Parathyroid adenoma (tissue), 2 donors: Measurements from ENCODE around the gene KRR1.

Source experiments
- H2AFZ ChIP-seq: fragments of 300-600 bp; sonication (generic); one replicate; pipeline ENCODE4 v1.7.0; 2017; ENCODE audit warnings: antibody characterized with exemption, mild to moderate bottlenecking
- H3K27ac ChIP-seq: fragments of 300-600 bp; sonication (generic); one replicate; pipeline ENCODE4 v1.7.0; 2017
- H3K27me3 ChIP-seq: fragments of 300-600 bp; sonication (generic); one replicate; pipeline ENCODE4 v1.7.0; 2017; ENCODE audit warnings: low read length; ENCODE audit not compliant: control insufficient read depth, insufficient read depth
- H3K36me3 ChIP-seq: fragments of 300-600 bp; sonication (generic); one replicate; pipeline ENCODE4 v1.7.0; 2017; ENCODE audit warnings: low read length; ENCODE audit not compliant: control insufficient read depth, insufficient read depth
- H3K4me1 ChIP-seq: fragments of 300-600 bp; sonication (generic); one replicate; pipeline ENCODE4 v1.7.0; 2017; ENCODE audit warnings: control low read depth
- H3K4me2 ChIP-seq: fragments of 300-600 bp; sonication (generic); one replicate; pipeline ENCODE4 v1.7.0; 2017; ENCODE audit warnings: low read length
- H3K4me3 ChIP-seq: fragments of 300-600 bp; sonication (generic); one replicate; pipeline ENCODE4 v1.7.0; 2017; ENCODE audit warnings: low read depth, low read length
- H3K79me2 ChIP-seq: fragments of 300-600 bp; sonication (generic); one replicate; pipeline ENCODE4 v1.7.0; 2017; ENCODE audit warnings: control low read depth
- H3K9ac ChIP-seq: fragments of 300-600 bp; sonication (generic); one replicate; pipeline ENCODE4 v1.7.0; 2017; ENCODE audit warnings: mild to moderate bottlenecking
- H3K9me3 ChIP-seq: fragments of 300-600 bp; sonication (generic); one replicate; pipeline ENCODE4 v1.7.0; 2017; ENCODE audit warnings: low read length; ENCODE audit not compliant: control insufficient read depth
- TF ChIP-seq, protein P1 (sequence below): fragments of 300-600 bp; sonication (generic); IDR thresholded peaks from one replicate; pipeline ENCODE4 v1.7.0; 2017; ENCODE audit warnings: antibody characterized with exemption, mild to moderate bottlenecking
- donor health status: primary hyperparathyroidism.

KRR1 gene

GRCh38 chr12:75550401-75551240, 39.2 kb upstream of the KRR1 start:
- Histone ChIP-seq H3K9ac (no peak overlapping the region), H2AFZ (no peak overlapping the region), H3K27ac (no peak overlapping the region), H3K9me3 (no peaks in the 10 kb centered on the region), H3K4me2 (peak overlapping the region; percentile 6), H3K4me1 (no peaks in the 10 kb centered on the region), H3K27me3 (no peaks in the 10 kb centered on the region), H3K4me3 (no peak overlapping the region), H3K79me2 (no peaks in the 10 kb centered on the region), H3K36me3 (no peaks in the 10 kb centered on the region)
- TF ChIP-seq, protein P1, sequence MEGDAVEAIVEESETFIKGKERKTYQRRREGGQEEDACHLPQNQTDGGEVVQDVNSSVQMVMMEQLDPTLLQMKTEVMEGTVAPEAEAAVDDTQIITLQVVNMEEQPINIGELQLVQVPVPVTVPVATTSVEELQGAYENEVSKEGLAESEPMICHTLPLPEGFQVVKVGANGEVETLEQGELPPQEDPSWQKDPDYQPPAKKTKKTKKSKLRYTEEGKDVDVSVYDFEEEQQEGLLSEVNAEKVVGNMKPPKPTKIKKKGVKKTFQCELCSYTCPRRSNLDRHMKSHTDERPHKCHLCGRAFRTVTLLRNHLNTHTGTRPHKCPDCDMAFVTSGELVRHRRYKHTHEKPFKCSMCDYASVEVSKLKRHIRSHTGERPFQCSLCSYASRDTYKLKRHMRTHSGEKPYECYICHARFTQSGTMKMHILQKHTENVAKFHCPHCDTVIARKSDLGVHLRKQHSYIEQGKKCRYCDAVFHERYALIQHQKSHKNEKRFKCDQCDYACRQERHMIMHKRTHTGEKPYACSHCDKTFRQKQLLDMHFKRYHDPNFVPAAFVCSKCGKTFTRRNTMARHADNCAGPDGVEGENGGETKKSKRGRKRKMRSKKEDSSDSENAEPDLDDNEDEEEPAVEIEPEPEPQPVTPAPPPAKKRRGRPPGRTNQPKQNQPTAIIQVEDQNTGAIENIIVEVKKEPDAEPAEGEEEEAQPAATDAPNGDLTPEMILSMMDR, result no peak

- H3K9me3 ChIP-seq, result no peaks in the 10 kb centered on the region
- no peaks in the 10 kb centered on the region for H3K4me1 ChIP-seq
- no peak overlapping the region for H3K9ac ChIP-seq
- TF ChIP-seq, protein P1, result no peak
- no peaks in the 10 kb centered on the region for H3K79me2 ChIP-seq
- H3K4me2 ChIP-seq, result peak overlapping the region; percentile 6
- no peak overlapping the region for H2AFZ ChIP-seq
- H3K36me3 ChIP-seq, result no peaks in the 10 kb centered on the region
- H3K27ac ChIP-seq, result no peak overlapping the region
- H3K27me3 ChIP-seq, result no peaks in the 10 kb centered on the region
- no peak overlapping the region for H3K4me3 ChIP-seq
These were observed 38.6 kb upstream of the KRR1 start for GRCh38 chr12:75549989-75550388.

- Histone ChIP-seq H3K36me3 (no peaks in the 10 kb centered on the region), H3K4me2 (no peak overlapping the region), H3K4me3 (no peak overlapping the region), H3K9ac (no peak overlapping the region), H3K79me2 (no peaks in the 10 kb centered on the region), H3K9me3 (no peaks in the 10 kb centered on the region), H3K27me3 (no peaks in the 10 kb centered on the region), H3K4me1 (no peaks in the 10 kb centered on the region), H3K27ac (no peak overlapping the region), H2AFZ (no peak overlapping the region)
- TF ChIP-seq, protein P1, result no peak
These were observed 37.5 kb upstream of the KRR1 start for GRCh38 chr12:75548879-75549278.

- no peak overlapping the region for H3K4me2 ChIP-seq
- H3K27me3 ChIP-seq, result no peaks in the 10 kb centered on the region
- no peaks in the 10 kb centered on the region for H3K4me1 ChIP-seq
- H3K79me2 ChIP-seq, result no peaks in the 10 kb centered on the region
- no peak overlapping the region for H3K9ac ChIP-seq
- no peaks in the 10 kb centered on the region for H3K9me3 ChIP-seq
- H3K27ac ChIP-seq, result no peak overlapping the region
- no peak overlapping the region for H3K4me3 ChIP-seq
- TF ChIP-seq, protein P1, result no peak
- no peaks in the 10 kb centered on the region for H3K36me3 ChIP-seq
- H2AFZ ChIP-seq, result no peak overlapping the region
These were observed 34.2 kb upstream of the KRR1 start for GRCh38 chr12:75545636-75546035.

DNA sequence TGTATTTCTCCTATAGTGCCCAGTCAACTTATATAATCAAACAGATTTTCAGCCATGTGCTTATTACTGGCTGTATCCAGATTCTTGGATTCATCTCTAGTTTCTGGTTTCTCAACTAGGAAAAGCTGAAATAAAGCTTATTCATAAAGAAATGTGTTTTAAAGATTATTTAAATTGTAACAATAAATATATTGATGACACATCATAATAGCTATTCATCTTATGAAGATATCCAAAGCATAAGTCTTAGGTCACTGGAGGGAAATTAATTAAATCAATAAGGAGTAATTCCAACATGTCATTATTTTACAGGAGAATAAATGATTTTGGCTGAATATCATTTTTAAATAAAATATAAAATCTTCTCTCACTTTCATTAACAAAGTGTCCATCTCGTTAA, 32.1 kb upstream of the KRR1 start:
- H2AFZ ChIP-seq, result no peak overlapping the region
- no peak overlapping the region for H3K4me2 ChIP-seq
- no peaks in the 10 kb centered on the region for H3K36me3 ChIP-seq
- H3K79me2 ChIP-seq, result no peaks in the 10 kb centered on the region
- no peaks in the 10 kb centered on the region for H3K9me3 ChIP-seq
- TF ChIP-seq, protein P1, result no peak
- no peaks in the 10 kb centered on the region for H3K27me3 ChIP-seq
- H3K4me3 ChIP-seq, result no peak overlapping the region
- no peak overlapping the region for H3K9ac ChIP-seq
- H3K4me1 ChIP-seq, result no peaks in the 10 kb centered on the region
- no peak overlapping the region for H3K27ac ChIP-seq
